GM18907 (cell line): ENCODE measurements around the gene SV2C.
A peak's percentile ranks its signal among the peaks of the same experiment; 100 is the strongest.

ENCODE experiments used
- ATAC-seq: cut with Tn5 transposase; IDR thresholded peaks from one replicate; pipeline ENCODE4 v1.9.1; 2021; ENCODE audit warnings: mild to moderate bottlenecking, moderate library complexity; ENCODE audit not compliant: unreplicated experiment

The SV2C gene

GRCh38 chr5:76162335-76162734 is 79.2 kb downstream of the SV2C start:
- ATAC-seq, result no peak

- no peak for ATAC-seq
Measured at GRCh38 chr5:76163111-76163628, 80.0 kb downstream of the SV2C start.

GRCh38 chr5:76165029-76165428 is 81.8 kb downstream of the SV2C start:
- ATAC-seq, result no peak

GRCh38 chr5:76165711-76166374 is 82.7 kb downstream of the SV2C start:
- no peak for ATAC-seq

GRCh38 chr5:76166886-76167576 is 83.8 kb downstream of the SV2C start:
- ATAC-seq, result no peak

- no peak for ATAC-seq
Measured at GRCh38 chr5:76169146-76169905, 86.1 kb downstream of the SV2C start.

- ATAC-seq, result no peak
Measured at GRCh38 chr5:76174101-76174500, 90.9 kb downstream of the SV2C start.

GRCh38 chr5:76175051-76175666 is 92.0 kb downstream of the SV2C start:
- ATAC-seq, result peak; percentile 66

- peak; percentile 77 for ATAC-seq
Measured at GRCh38 chr5:76175821-76176403, 92.7 kb downstream of the SV2C start.

GRCh38 chr5:76177978-76178377 is 94.8 kb downstream of the SV2C start:
- ATAC-seq, result no peak

- no peak for ATAC-seq
Measured at GRCh38 chr5:76178913-76179312, 95.7 kb downstream of the SV2C start.

GRCh38 chr5:76180814-76181805 is 97.9 kb downstream of the SV2C start:
- ATAC-seq, result peak; percentile 65

- ATAC-seq, result no peak
Measured at GRCh38 chr5:76187386-76187785, 104.2 kb downstream of the SV2C start.

- no peak for ATAC-seq
Measured at GRCh38 chr5:76190356-76190755, 107.2 kb downstream of the SV2C start.

- ATAC-seq, result no peak
Measured at GRCh38 chr5:76192837-76193236, 109.7 kb downstream of the SV2C start.

GRCh38 chr5:76193635-76194034 is 110.5 kb downstream of the SV2C start:
- ATAC-seq, result no peak

- no peak for ATAC-seq
Measured at GRCh38 chr5:76194340-76194739, 111.2 kb downstream of the SV2C start.

- no peak for ATAC-seq
Measured at GRCh38 chr5:76196457-76196856, 113.3 kb downstream of the SV2C start.

GRCh38 chr5:76196886-76197489 is 113.8 kb downstream of the SV2C start:
- no peak for ATAC-seq
